D341Med (cell line): Measurements from ENCODE around the gene SNRNP70.
A peak's percentile ranks its signal among the peaks of the same experiment; 100 is the strongest.
"Not testable (repeated sequence)": the region's sequence is repeated elsewhere in the genome, so short reads cannot be mapped to it uniquely, and the experiment has no call there.

Source experiments
- DNase-seq: peaks from one replicate; pipeline ENCODE4 v3.0.0; 2012; ENCODE audit warnings: low spot score

SNRNP70 gene, protein sequence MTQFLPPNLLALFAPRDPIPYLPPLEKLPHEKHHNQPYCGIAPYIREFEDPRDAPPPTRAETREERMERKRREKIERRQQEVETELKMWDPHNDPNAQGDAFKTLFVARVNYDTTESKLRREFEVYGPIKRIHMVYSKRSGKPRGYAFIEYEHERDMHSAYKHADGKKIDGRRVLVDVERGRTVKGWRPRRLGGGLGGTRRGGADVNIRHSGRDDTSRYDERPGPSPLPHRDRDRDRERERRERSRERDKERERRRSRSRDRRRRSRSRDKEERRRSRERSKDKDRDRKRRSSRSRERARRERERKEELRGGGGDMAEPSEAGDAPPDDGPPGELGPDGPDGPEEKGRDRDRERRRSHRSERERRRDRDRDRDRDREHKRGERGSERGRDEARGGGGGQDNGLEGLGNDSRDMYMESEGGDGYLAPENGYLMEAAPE

DNA sequence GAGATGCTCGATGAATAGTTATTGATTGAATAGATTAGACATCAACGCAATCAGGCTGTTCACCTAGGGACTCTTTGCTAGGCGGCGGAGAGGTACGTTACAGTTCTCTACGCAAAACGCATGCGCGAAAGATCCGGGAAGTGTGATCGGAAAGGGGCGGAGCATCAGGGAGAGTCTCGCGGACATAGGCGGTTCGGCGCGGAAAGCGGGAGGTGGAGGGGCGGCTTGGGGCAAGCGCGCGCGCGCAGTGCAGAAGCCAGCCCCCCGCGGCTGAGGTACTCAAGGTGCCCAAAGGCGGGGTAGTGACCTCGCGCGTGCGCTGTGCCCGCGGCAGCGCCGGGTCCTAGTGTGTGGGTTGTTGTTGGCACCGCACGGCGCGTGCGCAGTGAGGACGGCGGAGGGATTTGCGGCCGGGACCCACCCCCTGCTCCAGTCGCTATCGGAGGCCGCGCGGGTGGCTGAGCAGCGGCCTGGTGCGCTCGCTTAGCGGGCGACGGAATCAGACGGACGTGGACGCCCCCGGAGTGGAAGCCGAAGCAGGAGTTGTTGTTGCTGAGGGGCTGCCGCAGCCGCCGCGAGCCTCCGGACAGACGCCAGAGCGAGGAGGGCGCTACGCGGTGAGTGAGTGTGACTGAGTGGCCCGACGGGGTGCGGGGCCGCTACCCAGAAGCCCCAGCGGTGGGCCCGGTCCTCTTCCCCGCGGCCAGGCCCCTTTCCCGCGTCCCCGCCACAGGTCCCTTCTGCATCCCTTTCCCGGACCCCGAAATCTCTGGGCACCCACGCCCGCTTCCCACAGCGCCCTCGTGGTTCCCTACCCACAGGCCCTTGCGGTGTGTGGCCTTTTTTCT, at the start of gene SNRNP70:
Gene SNRNP70, plus strand, starts transcription at position 432 of the 848 bp plus-strand sequence. CDS start 964 bp downstream, outside the sequence.
- DNase-seq, result peak; percentile 100

DNA sequence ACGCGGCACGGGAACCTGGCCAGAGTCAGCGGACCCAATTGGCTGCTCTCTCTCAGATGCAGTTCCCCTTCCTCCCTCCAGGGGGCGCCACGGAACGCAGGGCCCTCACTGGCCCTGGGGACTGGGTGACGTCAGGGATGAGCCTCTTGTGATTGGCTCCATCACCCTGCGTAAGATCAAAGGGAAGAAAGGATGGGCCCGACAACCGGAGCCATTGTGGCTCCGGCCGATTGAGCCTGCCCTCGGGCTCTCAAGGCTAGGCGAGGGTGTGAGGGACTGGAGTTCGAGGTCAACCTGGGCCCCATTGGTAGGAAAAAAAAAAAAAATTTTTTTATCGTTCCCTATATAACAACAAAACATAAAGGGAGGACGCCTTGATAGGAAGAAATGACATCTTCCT, 48.4 kb upstream of the SNRNP70 start, which contains the start of gene CGB1:
Gene CGB1, minus strand, starts transcription at position 81 of the 400 bp plus-strand sequence. CDS start 184 bp downstream, outside the sequence.
- peak; percentile 22 for DNase-seq

DNA sequence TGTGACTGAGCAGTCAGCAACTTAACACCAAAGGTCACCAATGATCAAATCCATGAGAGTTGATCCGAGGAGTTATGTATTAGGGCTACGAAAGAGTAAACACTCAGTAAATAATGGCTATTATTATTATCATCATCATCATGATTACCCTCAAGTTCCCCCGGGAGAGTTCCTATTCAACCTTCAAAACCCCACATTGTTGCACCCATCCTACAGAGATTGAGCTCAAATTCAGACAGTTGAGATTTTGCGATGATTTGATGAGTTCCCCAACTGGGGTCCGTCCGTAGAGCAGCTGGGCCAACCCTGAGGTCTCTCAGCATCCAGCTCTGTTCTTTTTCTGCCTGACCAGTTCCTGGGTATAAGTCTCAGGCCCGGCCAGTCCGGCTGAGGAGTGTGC, 47.1 kb upstream of the SNRNP70 start:
- DNase-seq, result not testable (repeated sequence)

DNA sequence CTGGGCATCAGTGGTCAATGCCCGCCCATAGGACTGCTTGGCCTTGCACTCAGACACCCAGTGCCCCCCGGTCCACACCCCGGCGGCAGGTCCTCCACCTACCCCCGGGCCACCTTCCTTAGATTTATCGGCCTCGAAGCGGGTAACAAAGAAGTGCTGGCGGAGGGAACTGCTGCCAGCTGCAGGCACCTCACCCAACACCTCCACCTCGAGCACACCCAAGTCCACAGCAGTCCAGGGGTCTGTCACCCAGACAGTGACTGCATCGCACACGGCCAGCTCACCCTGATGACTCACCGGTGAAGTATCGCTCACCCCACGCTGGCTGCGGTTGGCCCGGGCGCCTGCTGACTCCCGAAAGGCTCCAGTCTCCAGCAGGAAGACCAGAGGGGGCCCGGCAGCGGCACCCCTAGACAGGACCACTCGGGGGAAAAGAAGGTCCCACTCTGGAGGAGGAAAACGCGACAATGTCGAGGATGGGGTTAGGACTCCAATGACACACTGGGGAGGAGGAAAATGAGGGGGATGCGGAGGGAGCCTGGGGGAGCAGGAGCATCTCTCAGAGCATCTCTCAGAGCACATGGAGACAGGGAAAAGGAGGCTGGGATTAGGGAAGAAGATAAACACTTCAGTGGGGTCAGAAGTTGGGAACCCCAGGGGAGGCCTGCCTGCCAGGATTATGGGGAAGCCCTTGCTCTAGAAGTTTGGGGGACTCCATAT, 46.5 kb upstream of the SNRNP70 start:
- not testable (repeated sequence) for DNase-seq

DNA sequence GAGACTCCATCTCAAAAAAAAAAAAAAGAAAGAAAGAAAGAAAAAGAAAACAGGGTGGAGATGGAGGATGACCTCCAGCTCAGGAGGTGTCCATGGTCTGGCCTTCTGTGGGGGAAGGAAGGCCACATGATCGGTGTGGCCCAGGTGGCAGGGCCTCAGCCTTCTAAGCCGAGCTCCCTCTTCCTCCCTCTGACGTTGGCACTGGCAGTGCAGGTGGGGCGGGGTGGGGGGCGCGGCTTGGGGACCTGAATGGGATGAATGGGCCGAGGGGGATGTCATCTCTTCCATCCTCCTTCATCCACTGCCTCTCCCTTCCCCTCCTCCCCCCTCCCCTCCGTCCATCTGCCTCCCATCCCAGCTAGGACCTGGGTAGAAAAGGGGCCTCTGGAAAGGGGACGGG, 45.5 kb upstream of the SNRNP70 start:
- not testable (repeated sequence) for DNase-seq

DNA sequence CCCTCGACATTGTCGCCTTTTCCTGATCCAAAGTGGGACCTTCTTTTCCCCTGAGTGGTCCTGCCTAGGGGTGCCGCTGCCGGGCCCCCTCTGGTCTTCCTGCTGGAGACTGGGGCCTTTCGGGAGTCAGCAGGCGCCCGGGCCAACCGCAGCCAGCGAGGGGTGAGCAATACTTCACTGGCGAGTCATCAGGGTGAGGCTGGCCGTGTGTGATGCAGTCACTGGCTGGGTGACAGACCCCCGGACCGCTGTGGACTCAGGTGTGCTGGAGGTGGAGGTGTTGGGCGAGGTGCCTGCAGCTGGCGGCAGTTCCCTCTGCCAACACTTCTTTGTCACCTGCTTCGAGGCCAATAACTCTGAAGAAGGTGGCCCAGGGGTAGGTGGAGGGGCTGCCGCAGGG, 43.1 kb upstream of the SNRNP70 start:
- DNase-seq, result no peak

DNA sequence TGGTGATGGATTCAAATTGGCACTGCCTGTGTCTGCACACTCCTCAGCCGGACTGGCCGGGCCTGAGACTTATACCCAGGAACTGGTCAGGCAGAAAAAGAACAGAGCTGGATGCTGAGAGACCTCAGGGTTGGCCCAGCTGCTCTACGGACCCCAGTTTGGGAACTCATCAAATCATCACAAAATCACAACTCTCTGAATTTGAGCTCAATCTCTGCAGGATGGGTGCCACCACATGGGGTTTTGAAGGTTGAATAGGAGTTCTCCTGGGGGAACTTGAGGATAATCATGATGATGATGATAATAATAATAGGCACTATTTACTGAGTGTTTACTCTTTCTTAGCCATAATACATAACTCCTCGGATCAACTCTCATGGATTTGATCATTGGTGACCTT, 42.6 kb upstream of the SNRNP70 start:
- DNase-seq, result not testable (repeated sequence)

DNA sequence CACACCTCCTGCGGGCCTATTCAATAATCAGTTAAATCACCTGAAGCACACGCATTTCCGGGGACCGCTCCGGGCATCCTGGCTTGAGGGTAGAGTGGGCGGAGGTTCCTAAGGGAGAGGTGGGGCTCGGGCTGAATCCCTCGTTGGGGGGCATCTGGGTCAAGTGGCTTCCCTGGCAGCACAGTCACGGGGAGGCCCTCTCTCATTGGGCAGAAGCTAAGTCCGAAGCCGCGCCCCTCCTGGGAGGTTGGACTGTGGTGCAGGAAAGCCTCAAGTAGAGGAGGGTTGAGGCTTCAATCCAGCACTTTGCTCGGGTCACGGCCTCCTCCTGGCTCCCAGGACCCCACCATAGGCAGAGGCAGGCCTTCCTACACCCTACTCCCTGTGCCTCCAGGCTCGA, 41.7 kb upstream of the SNRNP70 start, which contains the start of gene CGB5:
Gene CGB5, plus strand, starts transcription at position 301 of the 400 bp plus-strand sequence. CDS start 362 bp downstream, outside the sequence.
- DNase-seq, result not testable (repeated sequence)

DNA sequence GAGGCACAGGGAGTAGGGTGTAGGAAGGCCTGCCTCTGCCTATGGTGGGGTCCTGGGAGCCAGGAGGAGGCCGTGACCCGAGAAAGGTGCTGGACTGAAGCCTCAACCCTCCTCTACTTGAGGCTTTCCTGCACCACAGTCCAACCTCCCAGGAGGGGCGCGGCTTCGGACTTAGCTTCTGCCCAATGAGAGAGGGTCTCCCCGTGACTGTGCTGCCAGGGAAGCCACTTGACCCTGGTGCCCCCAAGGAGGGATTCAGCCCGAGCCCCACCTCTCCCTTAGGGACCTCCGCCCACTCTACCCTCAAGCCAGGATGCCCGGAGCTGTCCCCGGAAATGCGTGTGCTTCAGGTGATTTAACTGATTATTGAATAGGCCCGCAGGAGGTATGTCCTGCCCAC, 36.2 kb upstream of the SNRNP70 start, which contains the start of gene CGB8:
Gene CGB8, minus strand, starts transcription at position 101 of the 400 bp plus-strand sequence. CDS start 372 bp downstream, outside the sequence.
- not testable (repeated sequence) for DNase-seq

DNA sequence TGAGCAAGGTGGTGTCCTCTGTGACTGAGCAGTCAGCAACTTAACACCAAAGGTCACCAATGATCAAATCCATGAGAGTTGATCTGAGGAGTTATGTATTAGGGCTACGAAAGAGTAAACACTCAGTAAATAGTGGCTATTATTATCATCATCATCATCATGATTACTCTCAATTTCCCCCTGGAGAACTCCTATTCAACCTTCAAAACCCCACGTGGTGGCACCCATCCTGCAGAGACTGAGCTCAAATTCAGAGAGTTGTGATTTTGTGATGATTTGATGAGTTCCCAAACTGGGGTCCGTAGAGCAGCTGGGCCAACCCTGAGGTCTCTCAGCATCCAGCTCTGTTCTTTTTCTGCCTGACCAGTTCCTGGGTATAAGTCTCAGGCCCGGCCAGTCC, 35.4 kb upstream of the SNRNP70 start:
- not testable (repeated sequence) for DNase-seq

DNA sequence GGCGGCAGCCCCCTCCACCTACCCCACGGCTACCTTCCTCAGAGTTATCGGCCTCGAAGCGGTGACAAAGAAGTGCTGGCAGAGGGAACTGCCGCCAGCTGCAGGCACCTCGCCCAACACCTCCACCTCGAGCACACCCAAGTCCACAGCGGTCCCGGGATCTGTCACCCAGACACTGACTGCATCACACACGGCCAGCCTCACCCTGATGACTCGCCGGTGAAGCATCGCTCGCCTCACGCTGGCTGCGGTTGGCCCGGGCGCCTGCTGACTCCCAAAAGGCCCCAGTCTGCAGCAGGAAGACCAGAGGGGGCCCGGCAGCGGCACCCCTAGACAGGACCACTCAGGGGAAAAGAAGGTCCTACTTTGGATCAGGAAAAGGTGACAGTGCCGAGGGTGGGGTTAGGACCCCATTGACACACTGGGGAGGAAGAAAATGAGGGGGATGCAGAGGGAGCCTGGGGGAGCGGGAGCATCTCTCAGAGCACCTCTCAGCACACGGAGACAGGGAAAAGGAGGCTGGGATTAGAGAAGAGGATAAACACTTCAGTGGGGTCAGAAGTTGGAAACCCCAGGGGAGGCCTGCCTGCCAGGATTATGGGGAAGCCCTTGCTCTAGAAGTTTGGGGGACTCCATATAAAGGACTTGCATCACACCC, 34.7 kb upstream of the SNRNP70 start:
- not testable (repeated sequence) for DNase-seq

DNA sequence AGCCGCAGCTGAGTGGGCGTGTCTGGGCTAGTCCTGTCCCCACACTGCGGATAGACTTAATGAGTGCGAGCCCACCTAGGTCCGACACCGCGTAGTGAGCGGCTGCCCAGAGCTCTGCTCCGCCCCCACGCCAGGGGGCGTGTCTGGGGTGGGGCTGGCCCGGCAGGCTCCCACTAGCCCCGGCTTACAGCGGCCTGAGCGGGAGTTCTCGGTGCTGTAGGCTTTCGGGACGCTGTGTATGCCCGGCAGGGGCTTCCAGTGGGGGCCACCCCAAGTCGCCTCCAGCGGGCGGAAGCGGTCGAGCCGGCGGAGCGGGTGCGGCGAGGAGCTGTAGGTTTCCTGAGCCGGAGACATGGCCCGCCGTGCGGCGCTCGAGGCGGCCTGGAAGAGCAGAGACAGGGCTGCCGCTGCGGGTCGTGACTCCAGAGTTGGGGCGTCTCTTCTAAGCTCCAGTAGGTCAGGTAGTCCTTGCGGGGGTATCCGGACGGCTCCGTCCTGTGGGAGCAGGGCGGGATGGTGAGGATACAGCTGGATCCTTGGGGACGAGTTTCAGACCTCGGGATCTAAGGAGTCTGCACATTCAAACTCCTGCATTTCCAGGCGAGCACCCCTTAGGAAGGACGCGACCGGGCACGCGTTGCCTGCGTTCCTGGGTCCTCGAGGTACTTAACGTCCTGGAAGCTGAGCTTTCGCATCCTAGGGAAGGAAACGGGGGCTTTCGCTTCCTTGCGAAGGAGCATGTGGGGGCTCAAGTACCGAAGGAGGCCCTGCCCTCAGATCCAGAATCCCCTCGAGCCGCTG, 28.9 kb upstream of the SNRNP70 start:
- DNase-seq, result peak; percentile 82

DNA sequence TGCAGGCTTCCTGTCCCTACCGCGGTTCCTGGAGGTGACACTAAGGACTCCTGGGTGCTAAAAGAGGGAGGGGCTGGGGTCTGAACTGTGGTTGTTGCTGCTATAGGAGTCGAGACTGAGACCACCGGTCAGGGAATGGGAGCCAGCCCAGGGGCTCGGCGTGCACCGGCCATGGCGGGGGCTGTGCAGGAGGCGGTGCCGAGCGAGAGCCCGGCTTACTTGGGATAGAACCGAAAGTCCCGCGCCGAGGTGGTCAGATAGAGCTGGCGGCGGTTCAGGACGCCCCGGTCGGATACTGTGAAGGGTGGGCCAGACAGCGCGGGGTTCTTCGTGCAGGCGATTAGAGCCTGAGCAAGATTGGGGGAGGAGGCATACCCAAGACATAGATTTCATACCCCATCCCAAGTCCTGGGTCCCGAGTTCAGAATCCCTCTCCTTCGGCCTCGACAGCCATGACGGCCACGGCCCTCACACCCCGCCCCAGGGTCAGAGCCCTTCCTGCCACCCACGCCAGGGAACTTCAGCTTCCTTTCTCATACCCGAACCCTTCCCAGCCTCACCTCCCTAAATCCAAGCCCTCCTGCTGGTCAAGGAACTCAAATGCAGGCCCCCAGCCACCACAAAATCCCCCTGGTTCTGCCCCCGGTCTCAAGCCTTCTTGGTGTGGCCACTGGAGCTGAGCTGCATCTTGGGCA, 28.2 kb upstream of the SNRNP70 start:
- DNase-seq, result not testable (repeated sequence)

DNA sequence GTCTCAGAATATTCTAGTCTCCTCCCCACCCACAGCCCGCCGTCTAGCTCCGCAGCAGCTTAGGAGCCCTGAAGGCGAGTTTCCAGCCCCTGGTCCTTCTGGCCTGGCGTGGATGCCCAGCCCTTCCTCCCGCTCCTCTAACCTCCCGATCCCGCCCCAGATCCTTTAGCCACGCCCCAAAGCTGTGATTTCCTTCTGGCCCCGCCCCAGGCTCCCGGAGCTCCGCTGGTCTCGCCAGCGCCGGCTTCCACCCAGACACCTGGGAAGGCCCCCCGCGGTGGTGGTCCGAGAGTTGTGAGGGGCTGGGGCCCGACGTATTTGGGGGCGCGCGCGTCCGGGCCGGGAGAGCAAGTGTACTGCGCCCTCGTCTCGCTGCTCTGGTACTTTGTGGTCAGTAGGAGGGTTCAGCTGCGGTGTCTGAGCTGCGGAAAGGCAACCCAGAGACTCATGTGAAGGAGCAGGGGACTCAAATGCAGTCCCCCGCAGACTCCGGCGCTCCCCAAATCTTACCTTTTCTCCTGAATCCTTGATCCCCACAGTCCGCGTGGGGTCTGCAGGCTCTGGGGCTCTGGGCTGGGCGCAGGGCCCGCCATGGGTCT, 27.5 kb upstream of the SNRNP70 start, which contains the start of gene CGB7:
Gene CGB7, minus strand, starts transcription at position 114 of the 599 bp plus-strand sequence. CDS start 2,374 bp downstream, outside the sequence.
- DNase-seq, result peak; percentile 62

DNA sequence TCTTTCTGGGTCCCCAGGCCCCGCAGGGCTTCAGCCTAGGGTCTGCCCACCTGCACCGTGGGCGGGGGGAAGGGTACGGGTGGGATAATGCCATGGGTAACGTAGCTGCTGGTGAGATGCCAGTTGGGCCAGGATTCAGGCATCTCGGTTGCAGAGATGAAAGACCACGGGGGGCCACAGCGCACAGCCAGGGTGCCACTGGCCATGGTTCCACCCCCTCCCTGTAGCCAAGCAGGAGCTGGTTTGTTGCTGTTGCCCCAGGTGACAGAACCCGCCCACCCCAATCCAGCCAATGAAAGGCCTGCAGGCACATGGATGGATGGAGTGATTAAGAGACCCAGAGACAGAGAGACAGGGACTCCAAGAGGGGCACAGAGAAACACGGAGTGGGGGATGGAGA, 26.7 kb upstream of the SNRNP70 start:
- DNase-seq, result peak; percentile 40

DNA sequence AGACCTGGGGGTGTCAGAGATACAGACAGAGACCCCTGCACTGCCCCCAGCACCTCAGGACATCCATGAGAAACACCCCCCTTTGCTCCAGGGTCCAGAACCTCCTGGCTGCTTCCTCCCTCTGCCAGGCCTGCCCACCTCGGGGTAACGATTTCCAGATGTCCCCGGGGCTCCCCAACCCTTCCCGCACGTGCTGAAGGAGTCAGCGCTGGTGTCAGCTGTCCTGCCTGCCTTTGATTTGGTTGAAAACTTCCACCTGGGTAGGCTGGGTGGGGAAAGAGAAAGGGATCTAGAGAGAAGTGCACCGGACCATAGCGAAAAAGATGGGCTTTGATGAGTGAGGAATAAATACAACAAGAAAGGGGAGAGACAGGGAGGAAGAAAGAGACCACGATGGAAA, 26.2 kb upstream of the SNRNP70 start:
- no peak for DNase-seq

DNA sequence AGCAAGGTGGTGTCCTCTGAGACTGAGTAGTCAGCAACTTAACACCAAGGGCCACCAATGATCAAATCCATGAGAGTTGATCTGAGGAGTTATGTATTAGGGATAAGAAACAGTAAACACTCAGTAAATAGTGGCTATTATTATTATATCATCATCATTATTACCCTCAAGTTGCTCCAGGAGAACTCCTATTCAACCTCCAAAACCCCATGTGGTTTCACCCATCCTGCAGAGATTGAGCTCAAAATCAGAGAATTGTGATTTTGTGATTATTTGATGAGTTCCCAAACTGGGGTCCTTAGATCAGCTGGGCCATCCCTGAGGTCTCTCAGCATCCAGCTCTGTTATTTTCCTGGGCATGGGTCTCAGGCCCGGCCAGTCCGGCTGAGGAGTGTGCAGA, 24.3 kb upstream of the SNRNP70 start:
- no peak for DNase-seq

DNA sequence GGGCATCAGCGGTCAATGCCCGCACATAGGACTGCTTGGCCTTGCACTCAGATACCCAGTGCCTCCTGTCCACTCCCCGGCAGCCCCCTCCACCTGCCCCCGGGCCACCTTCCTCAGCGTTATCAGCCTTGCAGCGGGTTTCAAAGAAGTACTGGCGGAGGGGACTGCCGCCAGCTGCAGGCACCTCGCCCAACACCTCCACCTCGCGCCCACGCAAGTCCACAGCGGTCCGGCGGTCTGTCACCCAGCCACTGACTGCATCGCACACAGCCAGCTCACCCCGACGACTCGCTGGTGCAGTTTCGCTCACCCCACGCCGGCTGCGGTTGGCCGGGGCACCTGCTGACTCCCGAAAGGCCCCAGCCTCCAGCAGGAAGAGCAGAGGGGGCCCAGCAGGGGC, 23.8 kb upstream of the SNRNP70 start:
- no peak for DNase-seq

DNA sequence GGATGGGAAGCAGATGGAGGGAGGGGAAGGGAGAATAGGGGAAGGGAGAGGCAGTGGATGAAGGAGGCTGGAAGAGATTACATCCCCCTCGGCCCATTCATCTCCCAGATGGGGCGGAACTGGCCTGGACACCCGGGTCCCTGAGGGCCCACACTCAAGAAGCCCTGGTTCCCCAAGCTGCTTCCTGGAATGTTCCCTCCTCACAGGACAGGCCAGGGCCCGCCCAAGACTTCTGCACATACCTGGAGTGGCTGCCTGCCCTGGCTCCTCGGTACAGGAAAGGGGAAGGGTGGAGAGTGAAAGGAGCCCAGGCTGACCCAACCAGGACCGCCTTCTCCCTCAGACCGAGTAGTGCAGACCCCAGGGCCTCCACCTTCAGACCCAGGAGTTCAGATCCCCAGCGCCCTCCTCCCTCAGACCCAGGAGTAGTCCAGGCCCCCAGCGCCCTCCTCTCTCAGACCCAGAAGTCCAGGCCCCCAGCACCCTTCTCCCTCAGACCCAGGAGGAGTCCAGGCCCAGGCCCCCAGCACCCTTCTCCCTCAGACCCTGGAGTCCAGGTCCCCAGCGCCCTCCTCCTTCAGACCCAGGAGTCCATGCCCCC, 21.1 kb upstream of the SNRNP70 start:
- DNase-seq, result peak; percentile 38
